Measurements from ENCODE around the gene KNDC1. TPM values are rescaled to one million over a fixed set of nuclear protein-coding genes. Genes with fewer than 3 reads are reported as not detected.

Gene KNDC1
- total RNA-seq, 4 donors from 2014 or later, result 2.1 to 9.3 (median 3.5) TPM

DNA sequence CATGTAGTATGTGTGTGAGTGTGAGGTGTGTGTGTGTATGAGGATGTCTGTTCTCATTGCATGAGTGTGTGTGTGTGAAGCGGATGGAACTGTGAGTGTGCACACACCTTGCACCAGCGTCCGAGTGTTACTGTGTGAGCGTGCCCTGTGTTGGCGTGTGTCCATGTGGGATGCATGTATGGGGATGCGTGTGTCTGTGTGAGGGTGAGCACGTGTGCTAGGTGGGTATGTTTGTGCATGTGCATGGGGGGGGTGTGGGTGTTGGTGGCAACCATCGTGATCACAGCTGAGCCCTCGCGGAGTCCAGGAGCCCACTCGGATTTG is 6.4 kb downstream of the KNDC1 start:
- DNase-seq, result no peak
- no peaks in the 10 kb centered on the region for H3K36me3 ChIP-seq
- intact Hi-C loops (cut with DNase I), result no loop called here
- TF ChIP-seq POLR2A (IDR thresholded peaks at IDR 0.05), result no peak
- TF ChIP-seq CTCF (IDR thresholded peaks at IDR 0.05), result no peak
- no peaks in the 10 kb centered on the region for H3K27me3 ChIP-seq
- H3K9me3 ChIP-seq, result no peaks in the 10 kb centered on the region
- peaks cover 0 to 9% of the 10 kb centered on the region in 2 donors for H3K4me1 ChIP-seq
- no peak overlapping the region for H3K27ac ChIP-seq
- H3K4me3 ChIP-seq (replicated peaks in 1 of 3), result no peak overlapping the region
- 86 to 91% methylated on average over 11 of the region's 11 CpGs for WGBS, 2 donors

DNA sequence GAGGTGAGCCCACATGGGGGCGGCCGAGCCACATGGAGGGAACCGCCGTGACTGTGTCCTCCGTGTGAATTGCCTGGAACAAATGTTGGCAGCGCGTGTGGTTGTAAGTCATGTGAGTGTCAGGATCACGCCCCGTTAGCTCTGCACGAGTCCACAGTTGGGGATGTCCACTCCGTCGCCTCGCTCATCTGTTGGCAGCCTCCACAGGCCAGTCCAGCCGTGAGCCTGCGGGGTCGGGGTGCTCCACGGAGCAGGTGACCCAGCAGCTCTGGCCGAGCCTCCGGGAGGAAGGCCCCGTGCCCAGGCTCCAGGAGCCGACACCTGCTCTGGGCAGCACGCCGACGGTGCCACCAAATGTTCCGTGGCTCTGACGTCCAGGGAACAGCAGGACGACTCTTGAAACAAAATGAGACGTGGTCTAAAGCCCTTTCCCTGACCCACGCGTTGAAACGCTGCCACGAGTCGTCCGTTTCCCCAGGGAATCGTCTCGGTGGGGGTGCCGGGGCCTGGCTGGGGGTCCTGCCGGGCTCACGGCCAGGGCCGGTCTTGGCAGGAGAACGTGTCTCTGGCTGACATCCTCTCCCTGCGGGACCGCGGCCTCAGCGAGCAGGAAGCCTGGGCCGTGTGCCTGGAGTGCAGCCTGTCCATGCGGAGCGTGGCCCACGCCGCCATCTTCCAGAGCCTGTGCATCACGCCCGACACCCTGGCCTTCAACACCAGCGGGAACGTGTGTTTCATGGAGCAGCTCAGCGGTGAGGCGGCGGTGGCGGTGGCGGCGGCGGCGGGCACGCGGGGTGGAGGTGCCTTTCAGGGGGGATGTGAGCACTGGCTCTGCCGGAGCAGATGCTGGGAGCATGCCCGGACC is 7.0 kb downstream of the KNDC1 start:
- H3K27me3 ChIP-seq, result no peaks in the 10 kb centered on the region
- no peaks in the 10 kb centered on the region for H3K36me3 ChIP-seq
- no peak for DNase-seq
- 90 to 93% methylated on average over 33 to 57 of the region's 66 CpGs for WGBS, 2 donors
- H3K27ac ChIP-seq, result no peak overlapping the region
- H3K4me3 ChIP-seq (replicated peaks in 1 of 3), result no peak overlapping the region
- H3K9me3 ChIP-seq, result no peaks in the 10 kb centered on the region
- intact Hi-C loops (cut with DNase I), result no loop called here
- TF ChIP-seq CTCF (IDR thresholded peaks at IDR 0.05) (no peak), POLR2A (IDR thresholded peaks at IDR 0.05) (no peak)
- H3K4me1 ChIP-seq, result peaks cover 0 to 6% of the 10 kb centered on the region in 2 donors

- intact Hi-C loops (cut with DNase I), result no loop called here
- no peak for DNase-seq
- TF ChIP-seq CTCF (IDR thresholded peaks at IDR 0.05), result no peak
- no peak for TF ChIP-seq POLR2A (IDR thresholded peaks at IDR 0.05)
- Histone ChIP-seq H3K9me3 (no peaks in the 10 kb centered on the region), H3K4me1 (peaks cover 0 to 6% of the 10 kb centered on the region in 2 donors), H3K36me3 (no peaks in the 10 kb centered on the region), H3K27ac (no peak overlapping the region), H3K27me3 (no peaks in the 10 kb centered on the region), H3K4me3 (replicated peaks in 1 of 3) (no peak overlapping the region)
- WGBS, 2 donors, result 89 to 90% methylated on average over 26 to 36 of the region's 37 CpGs
These were observed 7.9 kb downstream of the KNDC1 start for GRCh38 chr10:133167693-133168616.

GRCh38 chr10:133168617-133169031 is 8.6 kb downstream of the KNDC1 start:
- Histone ChIP-seq H3K27me3 (no peaks in the 10 kb centered on the region), H3K4me3 (replicated peaks in 1 of 3) (no peak overlapping the region), H3K36me3 (no peaks in the 10 kb centered on the region), H3K9me3 (no peaks in the 10 kb centered on the region), H3K4me1 (peaks cover 0 to 5% of the 10 kb centered on the region in 2 donors), H3K27ac (no peak overlapping the region)
- intact Hi-C loops (cut with DNase I), result no loop called here
- WGBS, 2 donors, result 84 to 96% methylated on average over 9 to 11 of the region's 14 CpGs
- no peak for DNase-seq
- TF ChIP-seq CTCF (IDR thresholded peaks at IDR 0.05), result no peak
- TF ChIP-seq POLR2A (IDR thresholded peaks at IDR 0.05), result no peak
